Body of pancreas (tissue), 4 donors: ENCODE measurements around the gene MRTFA. TPM values are rescaled to one million over a fixed set of nuclear protein-coding genes. Genes with fewer than 3 reads are reported as not detected.
A peak's percentile ranks its signal among the peaks of the same experiment; 100 is the strongest.

Experiments
- ATAC-seq: fragments of 150-250 bp; one replicate; pipeline ENCODE4 v1.9.1; 2016
- DNase-seq, 4 donors: peaks; one replicate each; pipeline ENCODE4 v3.0.0-alpha.2; 2019
- H3K27ac ChIP-seq, 4 donors: fragments of 200-600 bp; sonication (generic); 1 replicate in 3 of 4; 2 replicates in 1 of 4; pipeline versions ENCODE4 v1.5.1 to v1.6.1; 2016 to 2019; ENCODE audit warnings: mild to moderate bottlenecking in 1 of 4, mixed read lengths in 1 of 4, moderate library complexity in 1 of 4
- H3K27me3 ChIP-seq, 2 donors: fragments of 200-600 bp; sonication (generic); one replicate each; pipeline ENCODE4 v1.6.0; 2016; ENCODE audit warnings: mild to moderate bottlenecking in 1 of 2
- H3K36me3 ChIP-seq, 2 donors: fragments of 200-600 bp; sonication (generic); replicated peaks in 1 of 2; 2 replicates each; pipeline ENCODE4 v1.5.1; 2016; ENCODE audit warnings: low read depth in 2 of 2; ENCODE audit not compliant: insufficient read depth in 1 of 2
- H3K4me1 ChIP-seq: fragments of 200-600 bp; sonication (generic); one replicate; pipeline ENCODE4 v1.6.0; 2016
- H3K4me3 ChIP-seq, 2 donors: fragments of 200-600 bp; sonication (generic); 1 replicate in 1 of 2; 2 replicates in 1 of 2; pipeline ENCODE4 v1.5.1; 2016 to 2019
- H3K9me3 ChIP-seq, 3 donors: fragments of 200-600 bp; sonication (generic); 1 replicate in 2 of 3; 2 replicates in 1 of 3; pipeline ENCODE4 v1.5.1; 2016
- POLR2A ChIP-seq, 3 donors: fragments of 450-650 bp; IDR thresholded peaks; one replicate each; pipeline ENCODE4 v1.6.1; 2016; ENCODE audit warnings: antibody characterized with exemption in 3 of 3, mild to moderate bottlenecking in 2 of 3
- WGBS, 2 donors: methylation state at CpG; one replicate each; pipeline ENCODE4 v1.1.5; 2017; 5-methylcytosine and 5-hydroxymethylcytosine counted together
- intact Hi-C: fragments of 100-400 bp; cut with DNase I; formaldehyde crosslinking; loops from one replicate; pipeline ENCODE4 v1.15.1; 2023
- total RNA-seq, 2 donors: library from RNA; depleted of rRNA; stranded (reverse); fragments of >200 nt; gene quantifications; one replicate each; pipeline ENCODE4 v1.1.0, GENCODE V29; 2016
- TF ChIP-seq, protein P1 (sequence below), 7 experiments: fragments of 450-650 bp in 4 of 7; fragments of 200-600 bp in 3 of 7; sonication (generic) in 3 of 7; IDR thresholded peaks; one replicate each; pipeline ENCODE4 v1.5.1; 2016 to 2019; ENCODE audit warnings: antibody characterized with exemption in 7 of 7

Gene MRTFA
- total RNA-seq, 2 donors from 2014 or later = 47.0 to 71.5 TPM

DNA sequence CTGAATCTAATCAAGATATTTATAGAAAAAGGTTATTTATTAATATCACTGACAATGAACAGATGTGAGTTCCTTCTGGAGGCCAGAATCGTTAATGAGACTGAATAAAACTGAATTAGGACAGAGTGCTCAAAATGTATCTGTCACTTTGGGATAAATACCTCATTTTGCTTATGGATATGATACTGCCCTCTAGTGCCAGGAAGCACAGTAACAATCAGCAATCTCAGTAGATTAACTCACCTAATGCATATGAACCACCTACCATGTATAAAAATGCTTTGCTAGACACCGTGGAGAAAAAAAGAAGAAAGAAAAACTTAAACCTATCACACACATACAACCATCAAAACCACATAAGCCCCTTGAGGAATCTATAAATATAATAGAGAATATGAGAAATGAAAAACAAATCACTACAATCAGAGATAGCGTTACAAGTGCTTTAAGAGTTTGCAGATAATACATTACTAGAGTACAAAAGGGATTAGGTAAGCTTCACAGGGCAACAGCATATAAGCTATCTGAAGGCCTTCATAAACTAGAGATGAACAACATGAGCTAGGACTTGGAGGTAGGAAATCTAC, 148.8 kb downstream of the MRTFA start:
- intact Hi-C loops = no loop called here
- ATAC-seq (peak; percentile 61), DNase-seq (no peak)
- WGBS, 2 donors = 34 to 38% methylated on average over 3 of the region's 3 CpGs
- Histone ChIP-seq H3K27ac (no peak overlapping the region), H3K4me1 (peaks cover 19% of the 10 kb centered on the region), H3K36me3 (no peaks in the 10 kb centered on the region), H3K4me3 (no peak overlapping the region), H3K9me3 (no peaks in the 10 kb centered on the region), H3K27me3 (no peaks in the 10 kb centered on the region)
- no peak for TF ChIP-seq POLR2A (IDR thresholded peaks at IDR 0.05)
- TF ChIP-seq, protein P1, sequence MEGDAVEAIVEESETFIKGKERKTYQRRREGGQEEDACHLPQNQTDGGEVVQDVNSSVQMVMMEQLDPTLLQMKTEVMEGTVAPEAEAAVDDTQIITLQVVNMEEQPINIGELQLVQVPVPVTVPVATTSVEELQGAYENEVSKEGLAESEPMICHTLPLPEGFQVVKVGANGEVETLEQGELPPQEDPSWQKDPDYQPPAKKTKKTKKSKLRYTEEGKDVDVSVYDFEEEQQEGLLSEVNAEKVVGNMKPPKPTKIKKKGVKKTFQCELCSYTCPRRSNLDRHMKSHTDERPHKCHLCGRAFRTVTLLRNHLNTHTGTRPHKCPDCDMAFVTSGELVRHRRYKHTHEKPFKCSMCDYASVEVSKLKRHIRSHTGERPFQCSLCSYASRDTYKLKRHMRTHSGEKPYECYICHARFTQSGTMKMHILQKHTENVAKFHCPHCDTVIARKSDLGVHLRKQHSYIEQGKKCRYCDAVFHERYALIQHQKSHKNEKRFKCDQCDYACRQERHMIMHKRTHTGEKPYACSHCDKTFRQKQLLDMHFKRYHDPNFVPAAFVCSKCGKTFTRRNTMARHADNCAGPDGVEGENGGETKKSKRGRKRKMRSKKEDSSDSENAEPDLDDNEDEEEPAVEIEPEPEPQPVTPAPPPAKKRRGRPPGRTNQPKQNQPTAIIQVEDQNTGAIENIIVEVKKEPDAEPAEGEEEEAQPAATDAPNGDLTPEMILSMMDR (IDR thresholded peaks at IDR 0.05) = peak; percentile 32 to 70 (median 62)

GRCh38 chr22:40486962-40487602, 149.4 kb downstream of the MRTFA start:
- Histone ChIP-seq H3K27ac (no peak overlapping the region), H3K9me3 (no peaks in the 10 kb centered on the region), H3K4me3 (no peak overlapping the region), H3K36me3 (no peaks in the 10 kb centered on the region), H3K4me1 (peaks cover 12% of the 10 kb centered on the region), H3K27me3 (no peaks in the 10 kb centered on the region)
- 76 to 91% methylated on average over 2 of the region's 2 CpGs for WGBS, 2 donors
- no peak for TF ChIP-seq POLR2A (IDR thresholded peaks at IDR 0.05)
- TF ChIP-seq, protein P1 (IDR thresholded peaks at IDR 0.05) = no peak
- intact Hi-C loops = no loop called here
- ATAC-seq (no peak), DNase-seq (no peak)

DNA sequence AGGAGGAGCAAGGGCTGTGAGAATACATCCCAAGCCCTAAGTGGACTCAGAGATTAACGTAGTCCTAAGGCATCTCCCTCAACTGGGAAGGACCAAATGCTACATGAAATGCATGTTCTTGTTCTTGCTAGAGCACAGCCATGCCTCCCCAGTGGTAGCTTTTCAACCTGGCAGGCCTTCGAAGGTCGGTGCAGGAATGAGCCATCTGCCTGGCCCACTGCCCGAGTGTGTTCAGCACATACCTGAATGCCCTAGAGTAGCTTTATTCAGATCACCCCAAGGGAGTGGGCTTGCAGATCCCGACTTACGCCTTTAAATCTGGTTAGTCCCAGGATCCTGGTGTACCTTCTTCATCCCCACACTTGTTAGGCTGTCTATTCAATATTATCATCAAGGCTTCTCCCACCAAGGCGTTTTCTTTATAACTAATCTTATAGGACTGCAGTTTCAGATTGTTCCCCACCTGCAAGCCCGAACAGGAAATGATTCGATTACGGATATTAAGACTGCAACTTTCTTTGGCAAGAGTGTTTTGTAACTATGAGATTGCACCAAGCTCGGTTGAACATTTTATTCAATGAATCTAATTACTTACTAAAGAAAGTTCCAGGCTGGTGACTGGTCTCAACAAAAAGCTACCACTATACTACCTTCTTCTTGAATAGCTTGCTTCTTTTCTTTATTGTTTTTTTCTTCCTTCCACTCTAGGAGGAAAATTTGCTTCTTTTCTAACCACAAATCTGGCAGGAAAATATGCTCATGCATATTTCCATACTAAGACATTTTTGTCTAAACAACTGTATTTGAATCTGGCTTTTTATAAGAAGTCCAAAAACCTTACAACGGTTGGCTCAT, 150.5 kb downstream of the MRTFA start:
- TF ChIP-seq, protein P1 (IDR thresholded peaks at IDR 0.05) = no peak
- no peak for TF ChIP-seq POLR2A (IDR thresholded peaks at IDR 0.05)
- Histone ChIP-seq H3K4me1 (peaks cover 1% of the 10 kb centered on the region), H3K9me3 (no peaks in the 10 kb centered on the region), H3K27ac (no peak overlapping the region), H3K4me3 (no peak overlapping the region), H3K36me3 (no peaks in the 10 kb centered on the region), H3K27me3 (no peaks in the 10 kb centered on the region)
- no peak for ATAC-seq
- intact Hi-C loops = no loop called here
- DNase-seq = peak in 1 of 4 donors; percentile 25
- WGBS, 2 donors = 73 to 83% methylated on average over 11 to 12 of the region's 12 CpGs

- H3K27me3 ChIP-seq = no peaks in the 10 kb centered on the region
- H3K9me3 ChIP-seq = no peaks in the 10 kb centered on the region
- no peaks in the 10 kb centered on the region for H3K4me1 ChIP-seq
- no peaks in the 10 kb centered on the region for H3K36me3 ChIP-seq
- no peak for DNase-seq
- H3K4me3 ChIP-seq = no peak overlapping the region
- 81 to 95% methylated on average over 6 to 7 of the region's 7 CpGs for WGBS, 2 donors
- no peak for ATAC-seq
- H3K27ac ChIP-seq = no peak overlapping the region
- TF ChIP-seq, protein P1 (IDR thresholded peaks at IDR 0.05) = no peak
- no peak for TF ChIP-seq POLR2A (IDR thresholded peaks at IDR 0.05)
- intact Hi-C loops = no loop called here
These were observed 151.4 kb downstream of the MRTFA start for GRCh38 chr22:40484906-40485669.
